ENCODE measurements around the gene PIMREG. TPM values are rescaled to one million over a fixed set of nuclear protein-coding genes. Genes with fewer than 3 reads are reported as not detected.

The PIMREG gene
- total RNA-seq, 2 experiments from 2014 or later: 3.7 to 4.6 TPM

DNA sequence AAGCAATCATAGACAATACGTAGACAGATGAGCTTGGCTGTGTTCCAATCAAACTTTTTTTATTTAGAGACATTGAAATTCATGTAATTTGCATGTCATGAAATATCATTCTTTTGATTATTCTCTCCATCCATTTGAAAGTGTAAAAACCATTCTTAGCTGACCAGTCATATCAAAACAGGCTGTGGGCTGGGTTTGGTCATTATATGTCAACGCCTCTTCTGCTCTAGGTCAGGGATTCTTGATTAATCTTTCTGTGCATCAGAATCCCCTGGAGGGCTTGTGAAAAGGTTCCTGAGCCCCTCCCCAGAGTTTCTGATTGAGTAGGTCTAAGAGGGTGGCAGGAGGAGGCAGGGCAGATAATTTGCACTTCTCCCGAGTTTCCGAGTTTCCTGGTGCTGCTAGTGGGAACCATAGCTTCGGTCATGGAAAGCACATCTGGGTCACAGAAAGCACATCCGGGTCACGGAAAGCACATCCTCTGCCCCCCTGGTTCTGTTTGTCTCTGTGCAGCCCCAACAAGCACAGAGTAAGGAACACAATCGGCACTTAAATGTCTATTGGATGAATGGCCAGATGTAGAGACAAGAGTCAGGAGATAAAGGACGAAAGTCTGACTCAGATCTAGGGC lies 16.4 kb downstream of the PIMREG start:
- Mint-ChIP-seq H3K36me3 (ENCODE audit: low read depth) (no peaks in the 10 kb centered on the region), H3K4me1 (ENCODE audit: low read depth) (peaks cover 26% of the 10 kb centered on the region), H3K27me3 (no peaks in the 10 kb centered on the region), H3K9me3 (no peaks in the 10 kb centered on the region), H3K27ac (no peak overlapping the region), H3K4me3 (no peak overlapping the region)
- peak; percentile 25 for DNase-seq
- intact Hi-C loops (cut with micrococcal nuclease): no loop called here
- ATAC-seq: no peak
- POLR2A ChIA-PET: no interaction called here
- CTCF ChIA-PET: interaction anchor here (2.8 kb wide), 1 partner anchor 12 kb away, joined by 13 read pairs; no protein-coding TSS in a partner anchor
- TF ChIP-seq, protein P1, sequence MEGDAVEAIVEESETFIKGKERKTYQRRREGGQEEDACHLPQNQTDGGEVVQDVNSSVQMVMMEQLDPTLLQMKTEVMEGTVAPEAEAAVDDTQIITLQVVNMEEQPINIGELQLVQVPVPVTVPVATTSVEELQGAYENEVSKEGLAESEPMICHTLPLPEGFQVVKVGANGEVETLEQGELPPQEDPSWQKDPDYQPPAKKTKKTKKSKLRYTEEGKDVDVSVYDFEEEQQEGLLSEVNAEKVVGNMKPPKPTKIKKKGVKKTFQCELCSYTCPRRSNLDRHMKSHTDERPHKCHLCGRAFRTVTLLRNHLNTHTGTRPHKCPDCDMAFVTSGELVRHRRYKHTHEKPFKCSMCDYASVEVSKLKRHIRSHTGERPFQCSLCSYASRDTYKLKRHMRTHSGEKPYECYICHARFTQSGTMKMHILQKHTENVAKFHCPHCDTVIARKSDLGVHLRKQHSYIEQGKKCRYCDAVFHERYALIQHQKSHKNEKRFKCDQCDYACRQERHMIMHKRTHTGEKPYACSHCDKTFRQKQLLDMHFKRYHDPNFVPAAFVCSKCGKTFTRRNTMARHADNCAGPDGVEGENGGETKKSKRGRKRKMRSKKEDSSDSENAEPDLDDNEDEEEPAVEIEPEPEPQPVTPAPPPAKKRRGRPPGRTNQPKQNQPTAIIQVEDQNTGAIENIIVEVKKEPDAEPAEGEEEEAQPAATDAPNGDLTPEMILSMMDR (IDR thresholded peaks at IDR 0.05): no peak

DNA sequence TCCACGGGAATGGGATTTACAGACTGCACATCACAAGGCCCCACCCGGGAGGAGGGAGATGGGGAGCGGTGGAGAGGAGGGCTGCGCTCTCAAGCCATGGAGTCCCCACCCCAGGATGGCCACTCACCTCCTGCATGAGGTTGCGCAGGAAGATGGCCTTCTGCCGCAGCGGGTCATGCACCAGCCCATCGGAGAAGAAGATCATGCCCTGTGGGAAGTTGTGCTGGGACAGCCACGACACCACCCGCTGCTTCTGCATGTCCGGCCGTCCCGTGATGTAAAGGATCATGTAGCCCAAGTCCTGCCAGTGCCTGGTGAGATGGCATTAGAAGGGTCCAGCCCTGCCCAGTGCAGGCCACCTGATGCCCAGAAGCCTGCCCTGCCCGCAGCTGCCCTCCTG lies 17.0 kb downstream of the PIMREG start:
- POLR2A ChIA-PET: no interaction called here
- ATAC-seq (no peak), DNase-seq (no peak)
- CTCF ChIA-PET: interaction anchor here (2.8 kb wide), 1 partner anchor 12 kb away, joined by 13 read pairs; no protein-coding TSS in a partner anchor
- Mint-ChIP-seq H3K27ac (no peak overlapping the region), H3K4me3 (no peak overlapping the region), H3K9me3 (no peaks in the 10 kb centered on the region), H3K4me1 (ENCODE audit: low read depth) (peaks cover 25% of the 10 kb centered on the region), H3K36me3 (ENCODE audit: low read depth) (no peaks in the 10 kb centered on the region), H3K27me3 (no peaks in the 10 kb centered on the region)
- TF ChIP-seq, protein P1 (IDR thresholded peaks at IDR 0.05): no peak
- intact Hi-C loops (cut with micrococcal nuclease): no loop called here

DNA sequence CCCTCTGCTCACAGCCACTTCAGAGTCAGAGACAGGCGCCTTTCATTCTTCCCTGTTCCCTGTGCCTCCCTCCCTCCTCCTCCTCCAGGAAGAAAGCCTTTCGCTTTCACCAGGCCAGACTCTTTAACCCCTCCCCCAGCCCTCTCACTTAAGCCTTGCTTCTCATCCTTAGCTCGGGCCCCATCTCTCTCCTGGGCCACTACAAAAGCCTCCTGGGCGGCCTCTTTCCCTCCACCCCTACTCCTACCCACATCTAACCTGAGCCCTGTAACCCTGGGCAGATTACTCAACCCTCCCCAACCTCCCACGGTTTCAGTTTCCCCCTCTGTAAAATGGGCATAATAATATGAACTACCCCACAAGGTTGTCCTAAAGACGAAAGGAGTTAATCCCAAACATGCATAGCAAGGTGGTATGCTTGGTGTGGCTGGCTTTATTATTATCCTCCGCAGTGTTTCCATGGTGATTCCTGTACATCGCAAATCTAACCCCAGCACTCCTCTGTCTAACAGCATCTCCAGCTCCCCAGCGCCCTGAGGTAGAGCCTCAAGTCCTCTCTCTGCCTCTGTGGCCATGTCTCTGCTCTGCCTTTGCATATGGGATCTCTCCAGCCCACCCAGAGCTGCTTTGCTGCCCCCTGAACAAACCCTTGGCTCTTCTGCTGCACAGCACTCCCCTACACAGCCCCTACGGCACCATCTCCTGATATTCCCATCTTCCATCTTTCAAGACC lies 17.7 kb downstream of the PIMREG start:
- Mint-ChIP-seq H3K4me3 (no peak overlapping the region), H3K27me3 (no peaks in the 10 kb centered on the region), H3K27ac (no peak overlapping the region), H3K9me3 (no peaks in the 10 kb centered on the region), H3K4me1 (ENCODE audit: low read depth) (peaks cover 18% of the 10 kb centered on the region), H3K36me3 (ENCODE audit: low read depth) (no peaks in the 10 kb centered on the region)
- intact Hi-C loops (cut with micrococcal nuclease): no loop called here
- TF ChIP-seq, protein P1 (IDR thresholded peaks at IDR 0.05): no peak
- peak; percentile 93 for ATAC-seq
- POLR2A ChIA-PET: no interaction called here
- CTCF ChIA-PET: no interaction called here
- peak; percentile 57 for DNase-seq

DNA sequence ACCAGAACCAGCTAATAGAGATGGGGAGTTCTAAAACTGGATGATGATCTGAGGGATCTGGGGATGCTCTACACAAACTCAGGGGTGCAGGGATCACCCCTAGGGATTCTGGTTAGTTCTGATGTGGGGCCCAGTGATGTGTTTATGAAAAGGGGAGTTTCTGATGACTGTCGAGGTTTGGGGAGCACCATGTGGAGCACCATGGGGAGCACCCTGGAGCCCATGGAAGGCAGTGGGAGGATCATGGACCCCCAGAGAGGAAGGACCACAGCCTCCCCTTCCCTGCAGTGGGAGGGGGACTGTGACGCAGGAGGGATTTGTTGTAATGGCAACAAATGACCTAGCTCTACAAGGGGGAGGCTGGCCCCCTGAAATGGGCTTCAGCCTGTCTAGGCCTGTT lies 18.4 kb downstream of the PIMREG start:
- POLR2A ChIA-PET: interaction anchor here (1.3 kb wide), 1 partner anchor 18 kb away, joined by 3 read pairs; the partner anchor contains the start of gene PIMREG
- intact Hi-C loops (cut with micrococcal nuclease): no loop called here
- DNase-seq: no peak
- H3K4me3 Mint-ChIP-seq: no peak overlapping the region
- no peaks in the 10 kb centered on the region for H3K27me3 Mint-ChIP-seq
- H3K9me3 Mint-ChIP-seq: no peaks in the 10 kb centered on the region
- no peaks in the 10 kb centered on the region for H3K36me3 Mint-ChIP-seq (ENCODE audit: low read depth)
- no peak for ATAC-seq
- no peak overlapping the region for H3K27ac Mint-ChIP-seq
- CTCF ChIA-PET: interaction anchor here (1.4 to 1.8 kb wide), 2 partner anchors 10 to 27 kb away, joined by 5 to 7 read pairs; no protein-coding TSS in a partner anchor
- H3K4me1 Mint-ChIP-seq (ENCODE audit: low read depth): peaks cover 15% of the 10 kb centered on the region
- TF ChIP-seq, protein P1 (IDR thresholded peaks at IDR 0.05): no peak
